ENCODE data around the gene TIPIN.

Gene TIPIN

GRCh38 chr15:66356359-66357236, at the start of gene TIPIN:
TIPIN (minus strand) TSS chr15:66356685; CDS start chr15:66352947, 3,738 bp downstream.
- TF ChIP-seq CTCF (IDR thresholded peaks at IDR 0.05; ENCODE audit: insufficient read depth, low read length, missing control alignments): no peak
- CTCF ChIA-PET: interaction anchor here (1.2 to 3.6 kb wide), 2 partner anchors 142 kb away, joined by 4 to 22 read pairs; partner anchors contain the start of gene SNAPC5
- peak; percentile 70 for DNase-seq (ENCODE audit: low read depth, low spot score)
- H3K4me3 ChIP-seq (ENCODE audit: low read depth, low read length): peak within 1 kb of the TSS; percentile 88
- POLR2A ChIA-PET: interaction anchor here (1.1 kb wide), 1 partner anchor 149 kb away, joined by 4 read pairs; the partner anchor contains the start of gene ZWILCH

- TF ChIP-seq CTCF (IDR thresholded peaks at IDR 0.05; ENCODE audit: insufficient read depth, low read length, missing control alignments): no peak
- H3K4me3 ChIP-seq (ENCODE audit: low read depth, low read length): no peak overlapping the region
- ChIA-PET CTCF (interaction anchor here (0.6 to 1.2 kb wide), 3 partner anchors 10 to 92 kb away, joined by 3 read pairs; partner anchors contain the start of gene SNAPC5), POLR2A (no interaction called here)
- DNase-seq (ENCODE audit: low read depth, low spot score): no peak
Measured at GRCh38 chr15:66405615-66406014, 49.1 kb upstream of the TIPIN start.

GRCh38 chr15:66405007-66405406, 48.5 kb upstream of the TIPIN start:
- no peak for DNase-seq (ENCODE audit: low read depth, low spot score)
- ChIA-PET POLR2A (no interaction called here), CTCF (interaction anchor here (0.6 to 1.3 kb wide), 5 partner anchors 8 to 93 kb away, joined by 3 to 4 read pairs (median 3); partner anchors contain the start of gene SNAPC5)
- H3K4me3 ChIP-seq (ENCODE audit: low read depth, low read length): no peak overlapping the region
- TF ChIP-seq CTCF (IDR thresholded peaks at IDR 0.05; ENCODE audit: insufficient read depth, low read length, missing control alignments): no peak

- ChIA-PET CTCF (interaction anchor here (1.2 to 2.1 kb wide), 4 partner anchors 9 to 93 kb away, joined by 3 to 15 read pairs (median 6); partner anchors contain the start of genes MAP2K1 and SNAPC5), POLR2A (no interaction called here)
- no peak for TF ChIP-seq CTCF (IDR thresholded peaks at IDR 0.05; ENCODE audit: insufficient read depth, low read length, missing control alignments)
- H3K4me3 ChIP-seq (ENCODE audit: low read depth, low read length): no peak overlapping the region
- no peak for DNase-seq (ENCODE audit: low read depth, low spot score)
Measured at GRCh38 chr15:66404532-66404931, 48.0 kb upstream of the TIPIN start.

- DNase-seq (ENCODE audit: low read depth, low spot score): no peak
- ChIA-PET POLR2A (no interaction called here), CTCF (interaction anchor here (1.0 to 2.1 kb wide), 5 partner anchors 9 to 94 kb away, joined by 3 to 15 read pairs (median 4); partner anchors contain the start of genes MAP2K1 and SNAPC5)
- H3K4me3 ChIP-seq (ENCODE audit: low read depth, low read length): no peak overlapping the region
- no peak for TF ChIP-seq CTCF (IDR thresholded peaks at IDR 0.05; ENCODE audit: insufficient read depth, low read length, missing control alignments)
Measured at GRCh38 chr15:66404122-66404521, 47.6 kb upstream of the TIPIN start.

GRCh38 chr15:66403323-66403722, 46.8 kb upstream of the TIPIN start:
- no peak for TF ChIP-seq CTCF (IDR thresholded peaks at IDR 0.05; ENCODE audit: insufficient read depth, low read length, missing control alignments)
- no peak for DNase-seq (ENCODE audit: low read depth, low spot score)
- ChIA-PET POLR2A (no interaction called here), CTCF (interaction anchor here (0.5 to 2.1 kb wide), 6 partner anchors 8 to 95 kb away, joined by 3 to 15 read pairs (median 4); partner anchors contain the start of genes MAP2K1 and SNAPC5)
- H3K4me3 ChIP-seq (ENCODE audit: low read depth, low read length): no peak overlapping the region

Data from AG04449 (cell line).